Measurements from ENCODE around the gene ROBO1.

DNA sequence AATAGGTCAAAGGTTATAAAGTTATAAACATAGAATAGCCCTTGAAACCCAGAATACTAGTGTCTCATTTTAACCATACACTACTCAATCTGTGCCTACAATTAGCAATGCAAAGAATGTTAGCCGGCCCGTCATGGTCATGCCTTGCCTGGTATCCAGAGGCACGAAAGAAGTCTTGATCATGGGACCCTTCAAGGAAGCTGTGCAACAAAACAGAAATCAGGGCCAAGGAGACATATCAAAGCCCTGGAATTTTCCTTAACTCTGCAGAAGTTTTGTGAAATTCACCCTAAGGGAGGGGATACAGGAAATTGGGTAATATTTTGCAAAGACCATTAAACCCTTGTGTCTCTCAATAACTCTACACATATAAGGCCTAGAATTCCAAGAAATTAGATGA is 482.4 kb downstream of the ROBO1 start:
- TF ChIP-seq, protein P1, sequence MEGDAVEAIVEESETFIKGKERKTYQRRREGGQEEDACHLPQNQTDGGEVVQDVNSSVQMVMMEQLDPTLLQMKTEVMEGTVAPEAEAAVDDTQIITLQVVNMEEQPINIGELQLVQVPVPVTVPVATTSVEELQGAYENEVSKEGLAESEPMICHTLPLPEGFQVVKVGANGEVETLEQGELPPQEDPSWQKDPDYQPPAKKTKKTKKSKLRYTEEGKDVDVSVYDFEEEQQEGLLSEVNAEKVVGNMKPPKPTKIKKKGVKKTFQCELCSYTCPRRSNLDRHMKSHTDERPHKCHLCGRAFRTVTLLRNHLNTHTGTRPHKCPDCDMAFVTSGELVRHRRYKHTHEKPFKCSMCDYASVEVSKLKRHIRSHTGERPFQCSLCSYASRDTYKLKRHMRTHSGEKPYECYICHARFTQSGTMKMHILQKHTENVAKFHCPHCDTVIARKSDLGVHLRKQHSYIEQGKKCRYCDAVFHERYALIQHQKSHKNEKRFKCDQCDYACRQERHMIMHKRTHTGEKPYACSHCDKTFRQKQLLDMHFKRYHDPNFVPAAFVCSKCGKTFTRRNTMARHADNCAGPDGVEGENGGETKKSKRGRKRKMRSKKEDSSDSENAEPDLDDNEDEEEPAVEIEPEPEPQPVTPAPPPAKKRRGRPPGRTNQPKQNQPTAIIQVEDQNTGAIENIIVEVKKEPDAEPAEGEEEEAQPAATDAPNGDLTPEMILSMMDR (optimal IDR thresholded peaks at IDR 0.05 in 1 of 3, IDR thresholded peaks at IDR 0.05 in 1 of 3, conservative IDR thresholded peaks at IDR 0.05 in 1 of 3; ENCODE audit: extremely low read depth in 1 of 3, insufficient read depth in 2 of 3, low read length in 3 of 3): no peak
- TF ChIP-seq EZH2 (IDR thresholded peaks at IDR 0.05; ENCODE audit: low read length): no peak
